ENCODE data around the gene SMIM20.

- TF ChIP-seq CTCF (conservative IDR thresholded peaks at IDR 0.05; ENCODE audit: low read depth, low read length) (no peak), POLR2A (IDR thresholded peaks at IDR 0.05; ENCODE audit: low read depth, low read length) (no peak), MAFK (IDR thresholded peaks at IDR 0.05; ENCODE audit: low read depth, low read length) (no peak), RFX5 (IDR thresholded peaks at IDR 0.05; ENCODE audit: low read depth, low read length) (no peak), MXI1 (IDR thresholded peaks at IDR 0.05; ENCODE audit: borderline replicate concordance, low read depth, low read length) (no peak), MAZ (IDR thresholded peaks at IDR 0.05; ENCODE audit: borderline replicate concordance, low read depth, low read length) (no peak), RCOR1 (IDR thresholded peaks at IDR 0.05; ENCODE audit: insufficient replicate concordance, low read length) (no peak), CEBPB (IDR thresholded peaks at IDR 0.05; ENCODE audit: low read depth, low read length) (no peak), NFE2L2 (IDR thresholded peaks at IDR 0.05; ENCODE audit: low read depth, low read length) (no peak), CHD1 (IDR thresholded peaks at IDR 0.05; ENCODE audit: low read depth, low read length) (no peak), RAD21 (IDR thresholded peaks at IDR 0.05; ENCODE audit: low read length) (no peak)
Observed at GRCh38 chr4:25896776-25897539, 17.1 kb upstream of the SMIM20 start.

Measured in IMR-90 (cell line).